Ascending aorta (tissue), 2 donors: Measurements from ENCODE around the gene PLXND1. TPM values are rescaled to one million over a fixed set of nuclear protein-coding genes. Genes with fewer than 3 reads are reported as not detected.

Experiments
- DNase-seq, 2 donors: peaks; one replicate each; pipeline ENCODE4 v3.0.0-alpha.2; 2019; ENCODE audit warnings: low spot score in 2 of 2
- H3K27ac ChIP-seq, 2 donors: fragments of 200-600 bp; sonication (generic); one replicate each; pipeline ENCODE4 v1.5.1; 2016 to 2017; ENCODE audit warnings: mild to moderate bottlenecking in 1 of 2
- H3K27me3 ChIP-seq: fragments of 200-600 bp; sonication (generic); one replicate; pipeline ENCODE4 v1.5.1; 2017
- H3K36me3 ChIP-seq, 2 donors: fragments of 200-600 bp; sonication (generic); one replicate each; pipeline ENCODE4 v1.5.1; 2016
- H3K4me1 ChIP-seq, 2 donors: fragments of 200-600 bp; sonication (generic); one replicate each; pipeline ENCODE4 v1.5.1; 2016 to 2017; ENCODE audit warnings: mild to moderate bottlenecking in 1 of 2
- H3K4me3 ChIP-seq, 2 donors: fragments of 200-600 bp; sonication (generic); one replicate each; pipeline ENCODE4 v1.5.1; 2016 to 2017; ENCODE audit warnings: mild to moderate bottlenecking in 1 of 2
- H3K9me3 ChIP-seq, 2 donors: fragments of 200-600 bp; sonication (generic); one replicate each; pipeline ENCODE4 v1.5.1; 2016
- intact Hi-C: fragments of 100-400 bp; cut with DNase I; formaldehyde crosslinking; loops from one replicate; pipeline ENCODE4 v1.15.1; 2023
- total RNA-seq: library from RNA; depleted of rRNA; stranded (reverse); fragments of >200 nt; gene quantifications from one replicate; pipeline ENCODE4 v1.1.0, GENCODE V29; 2016
- TF ChIP-seq, protein P1 (sequence below), 3 experiments: fragments of 200-600 bp in 2 of 3; fragments of 450-650 bp in 1 of 3; sonication (generic) in 2 of 3; IDR thresholded peaks; one replicate each; pipeline ENCODE4 v1.5.1; 2016 to 2019; ENCODE audit warnings: antibody characterized with exemption in 3 of 3, mild to moderate bottlenecking in 1 of 3, moderate library complexity in 1 of 3

The PLXND1 gene
- total RNA-seq, 1 donor from 2014 or later, result 407 TPM

DNA sequence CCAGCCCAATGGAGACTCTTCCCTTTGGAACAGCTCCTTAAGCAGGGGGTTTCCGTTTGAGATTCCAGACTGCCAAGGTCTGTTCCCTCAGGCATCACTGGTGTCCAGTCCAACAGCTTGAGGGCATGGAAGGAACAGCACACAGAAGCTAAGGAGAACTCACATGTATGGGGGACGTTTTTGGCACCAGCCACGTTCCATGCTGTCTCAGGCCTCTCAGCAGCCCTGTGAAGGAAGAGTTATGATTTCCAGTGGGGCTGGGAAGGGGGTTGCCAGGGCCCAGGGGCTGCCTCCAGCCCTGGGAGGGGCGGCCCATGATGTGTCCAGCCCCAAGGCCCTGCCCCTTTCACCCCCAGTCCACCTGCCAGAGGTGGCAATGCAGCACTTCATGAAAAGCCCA lies 85.5 kb downstream of the PLXND1 start:
- H3K27me3 ChIP-seq, result no peaks in the 10 kb centered on the region
- H3K4me3 ChIP-seq, result no peak overlapping the region
- peaks cover 13 to 29% of the 10 kb centered on the region in 2 donors for H3K36me3 ChIP-seq
- no peaks in the 10 kb centered on the region for H3K9me3 ChIP-seq
- no peaks in the 10 kb centered on the region for H3K4me1 ChIP-seq
- intact Hi-C loops, result no loop called here
- no peak for DNase-seq
- H3K27ac ChIP-seq, result no peak overlapping the region
- TF ChIP-seq, protein P1, sequence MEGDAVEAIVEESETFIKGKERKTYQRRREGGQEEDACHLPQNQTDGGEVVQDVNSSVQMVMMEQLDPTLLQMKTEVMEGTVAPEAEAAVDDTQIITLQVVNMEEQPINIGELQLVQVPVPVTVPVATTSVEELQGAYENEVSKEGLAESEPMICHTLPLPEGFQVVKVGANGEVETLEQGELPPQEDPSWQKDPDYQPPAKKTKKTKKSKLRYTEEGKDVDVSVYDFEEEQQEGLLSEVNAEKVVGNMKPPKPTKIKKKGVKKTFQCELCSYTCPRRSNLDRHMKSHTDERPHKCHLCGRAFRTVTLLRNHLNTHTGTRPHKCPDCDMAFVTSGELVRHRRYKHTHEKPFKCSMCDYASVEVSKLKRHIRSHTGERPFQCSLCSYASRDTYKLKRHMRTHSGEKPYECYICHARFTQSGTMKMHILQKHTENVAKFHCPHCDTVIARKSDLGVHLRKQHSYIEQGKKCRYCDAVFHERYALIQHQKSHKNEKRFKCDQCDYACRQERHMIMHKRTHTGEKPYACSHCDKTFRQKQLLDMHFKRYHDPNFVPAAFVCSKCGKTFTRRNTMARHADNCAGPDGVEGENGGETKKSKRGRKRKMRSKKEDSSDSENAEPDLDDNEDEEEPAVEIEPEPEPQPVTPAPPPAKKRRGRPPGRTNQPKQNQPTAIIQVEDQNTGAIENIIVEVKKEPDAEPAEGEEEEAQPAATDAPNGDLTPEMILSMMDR (IDR thresholded peaks at IDR 0.05), result no peak

DNA sequence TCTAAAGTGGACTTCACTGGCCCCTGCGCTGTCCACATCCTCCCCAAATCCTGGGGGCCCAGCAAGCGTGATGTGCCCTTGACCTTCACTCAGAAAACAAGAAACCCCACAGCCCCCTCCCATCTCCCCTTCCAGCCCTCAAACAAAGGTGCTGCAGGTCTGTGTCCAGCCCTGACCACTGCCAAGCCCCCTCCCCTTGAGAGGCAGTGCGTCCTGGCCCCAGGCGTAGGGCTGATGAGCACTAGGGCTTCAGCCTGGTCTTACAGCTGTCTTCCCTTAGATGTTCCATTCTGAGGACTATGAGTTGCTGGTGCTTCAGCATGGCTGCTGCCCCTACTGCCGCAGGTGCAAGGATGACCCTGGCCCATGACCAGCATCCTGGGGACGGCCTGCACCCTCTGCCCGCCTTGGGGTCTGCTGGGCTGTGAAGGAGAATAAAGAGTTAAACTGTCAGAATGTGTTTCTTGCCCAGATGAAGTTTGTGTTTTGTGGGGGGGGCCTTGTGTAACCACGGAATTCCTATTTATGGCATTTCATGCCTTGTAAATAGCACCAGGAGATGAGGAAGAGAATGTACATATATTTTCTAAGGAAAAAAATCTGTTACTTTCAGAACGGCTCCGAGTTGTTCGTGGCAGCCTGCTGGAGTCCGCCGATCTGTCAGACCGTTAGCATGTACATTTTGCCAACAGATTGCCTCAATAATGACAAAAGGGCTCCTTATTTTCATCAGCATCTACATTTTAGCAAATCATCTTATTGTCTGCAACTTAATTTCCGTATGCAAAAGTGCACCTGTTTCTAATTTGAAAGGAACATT lies 86.4 kb downstream of the PLXND1 start:
- Histone ChIP-seq H3K9me3 (no peaks in the 10 kb centered on the region), H3K36me3 (peaks cover 13 to 30% of the 10 kb centered on the region in 2 donors), H3K4me3 (no peak overlapping the region), H3K4me1 (no peaks in the 10 kb centered on the region), H3K27me3 (no peaks in the 10 kb centered on the region), H3K27ac (no peak overlapping the region)
- TF ChIP-seq, protein P1 (IDR thresholded peaks at IDR 0.05), result no peak
- intact Hi-C loops, result no loop called here
- DNase-seq, result no peak

DNA sequence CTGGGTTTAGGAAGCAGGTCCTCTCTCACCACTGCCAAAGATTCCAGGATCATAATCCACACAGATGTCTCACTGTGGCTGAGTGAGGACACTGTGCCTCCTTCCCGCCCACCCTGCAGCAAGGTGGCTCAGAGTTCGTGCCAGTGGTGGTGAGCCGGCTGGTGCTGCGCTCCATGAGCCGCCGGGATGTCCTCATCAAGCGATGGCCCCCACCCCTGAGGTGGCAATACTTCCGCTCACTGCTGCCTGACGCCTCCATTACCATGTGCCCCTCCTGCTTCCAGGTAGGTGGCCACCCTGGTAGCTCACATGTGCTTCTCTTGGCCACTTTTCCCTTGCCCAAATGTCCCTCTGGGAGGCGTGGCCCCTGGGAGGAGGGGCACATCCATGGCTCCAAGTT lies 87.0 kb downstream of the PLXND1 start:
- Histone ChIP-seq H3K27ac (no peak overlapping the region), H3K4me1 (no peaks in the 10 kb centered on the region), H3K4me3 (no peak overlapping the region), H3K27me3 (no peaks in the 10 kb centered on the region), H3K9me3 (no peaks in the 10 kb centered on the region), H3K36me3 (peaks cover 13 to 36% of the 10 kb centered on the region in 2 donors)
- no peak for DNase-seq
- intact Hi-C loops, result no loop called here
- TF ChIP-seq, protein P1 (IDR thresholded peaks at IDR 0.05), result no peak

DNA sequence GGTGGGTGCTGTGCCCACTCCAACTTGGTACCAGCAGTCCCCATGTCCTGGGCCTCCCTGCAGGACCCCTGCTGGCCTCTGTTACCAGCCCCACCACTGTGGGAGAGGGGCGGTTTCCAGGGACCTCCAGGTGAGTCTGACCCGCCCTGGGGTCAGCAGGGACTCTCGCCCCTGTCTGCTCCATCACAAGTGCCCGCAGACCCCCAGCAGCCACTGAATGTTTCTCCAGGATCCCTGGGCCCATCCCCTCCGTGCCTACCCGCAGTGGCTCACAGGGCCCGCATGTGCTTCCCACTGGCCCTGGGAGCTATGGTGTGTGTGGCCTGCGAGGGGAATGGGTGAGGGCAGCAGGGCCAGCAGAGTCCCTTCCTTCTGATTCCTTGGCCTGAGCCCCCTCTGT lies 87.9 kb downstream of the PLXND1 start:
- no peaks in the 10 kb centered on the region for H3K4me1 ChIP-seq
- H3K4me3 ChIP-seq, result no peak overlapping the region
- TF ChIP-seq, protein P1 (IDR thresholded peaks at IDR 0.05), result no peak
- no peaks in the 10 kb centered on the region for H3K27me3 ChIP-seq
- intact Hi-C loops, result no loop called here
- no peaks in the 10 kb centered on the region for H3K9me3 ChIP-seq
- no peak for DNase-seq
- no peak overlapping the region for H3K27ac ChIP-seq
- H3K36me3 ChIP-seq, result peaks cover 21 to 44% of the 10 kb centered on the region in 2 donors

DNA sequence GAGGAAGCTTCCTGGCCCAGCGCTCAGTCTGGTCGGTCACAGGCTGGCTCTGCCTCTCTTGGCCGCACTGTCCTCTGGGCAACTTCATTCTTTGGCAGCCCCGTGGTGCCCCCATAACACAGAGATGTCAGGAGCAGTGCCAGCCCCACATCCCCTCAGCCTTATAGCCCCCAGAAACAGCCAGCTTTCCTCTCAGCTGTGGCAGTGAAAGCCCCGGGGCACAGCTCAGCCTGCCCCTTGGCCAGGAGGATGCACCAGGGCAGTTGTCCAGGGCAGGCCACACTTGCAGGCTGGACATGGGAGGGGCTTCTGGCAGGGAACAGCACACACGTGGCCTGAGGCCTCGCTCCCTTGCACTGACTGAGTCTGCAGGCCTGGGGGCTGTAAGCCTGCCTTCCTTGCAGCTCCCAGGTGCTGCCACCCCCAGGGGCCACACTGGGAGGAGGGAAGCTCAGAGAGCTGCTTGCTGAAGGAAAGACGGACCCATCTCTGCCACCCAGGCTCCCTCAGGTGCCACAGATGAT lies 88.4 kb downstream of the PLXND1 start:
- TF ChIP-seq, protein P1 (IDR thresholded peaks at IDR 0.05), result no peak
- no peak overlapping the region for H3K4me3 ChIP-seq
- no peak overlapping the region for H3K27ac ChIP-seq
- no peaks in the 10 kb centered on the region for H3K27me3 ChIP-seq
- no peaks in the 10 kb centered on the region for H3K9me3 ChIP-seq
- no peaks in the 10 kb centered on the region for H3K4me1 ChIP-seq
- intact Hi-C loops, result no loop called here
- H3K36me3 ChIP-seq, result peaks cover 26 to 49% of the 10 kb centered on the region in 2 donors
- no peak for DNase-seq
